Endothelial cell of umbilical vein (primary cell): Measurements from ENCODE around the gene TMEM121. TPM values are rescaled to one million over a fixed set of nuclear protein-coding genes. Genes with fewer than 3 reads are reported as not detected.
"Not testable (repeated sequence)": the region's sequence is repeated elsewhere in the genome, so short reads cannot be mapped to it uniquely, and the experiment has no call there.

Experiments used
- BruUV-seq: library from RNA; stranded (reverse); fragments of 400-500 nt; replicated peaks from 2 replicates; lab custom pipeline; 2021; lab: Mats Ljungman, UMichigan
- CTCF ChIA-PET: fragments of 300-600, 350-600 bp; sonication (Branson Sonifier 250); formaldehyde crosslinking; loops from one replicate; lab custom pipeline; 2021; ENCODE audit warnings: antibody characterized with exemption, inconsistent platforms; lab: Charles Lee
- POLR2A ChIA-PET: fragments of 300-600, 350-600 bp; sonication (Branson Sonifier 250); formaldehyde crosslinking; loops from one replicate; lab custom pipeline; 2021; ENCODE audit warnings: antibody characterized with exemption, inconsistent platforms; lab: Charles Lee
- DNase-seq: peaks from one replicate; pipeline ENCODE4 v3.0.0-alpha.2; 2011; ENCODE audit warnings: low read depth, low spot score
- FAIRE-seq: peaks from 2 replicates; lab custom pipeline; 2011; peaks lifted over from hg19 to GRCh38; lab: Jason Lieb, UNC
- H2AFZ ChIP-seq: 2 replicates; pipeline ENCODE4 v1.6.0; 2012; ENCODE audit warnings: low read depth, low read length, control low read depth, inconsistent platforms
- H3K27ac ChIP-seq: 2 replicates; pipeline ENCODE4 v1.5.1; 2011; ENCODE audit warnings: low read depth, mild to moderate bottlenecking, control low read depth, low read length, moderate library complexity; ENCODE audit not compliant: insufficient read depth
- H3K27me3 ChIP-seq, 2 experiments: 2 replicates each; pipeline versions ENCODE4 v1.6.0 to v1.6.1; 2011; ENCODE audit warnings: low read length in 2 of 2, mixed read lengths in 1 of 2; ENCODE audit not compliant: control insufficient read depth in 2 of 2, insufficient read depth in 2 of 2
- H3K36me3 ChIP-seq, 2 experiments: 2 replicates in 1 of 2; 3 replicates in 1 of 2; pipeline ENCODE4 v1.5.1; 2011; ENCODE audit warnings: low read length in 2 of 2, mild to moderate bottlenecking in 1 of 2, moderate library complexity in 1 of 2; ENCODE audit not compliant: control insufficient read depth in 2 of 2, insufficient read depth in 2 of 2; ENCODE audit errors: extremely low read depth in 1 of 2
- H3K4me1 ChIP-seq: 3 replicates; pipeline ENCODE4 v1.5.1; 2011; ENCODE audit warnings: mild to moderate bottlenecking, low read length; ENCODE audit not compliant: control insufficient read depth, insufficient read depth; ENCODE audit errors: extremely low read depth
- H3K4me2 ChIP-seq: 2 replicates; pipeline ENCODE4 v1.6.1; 2011; ENCODE audit warnings: low read length, control low read depth, mixed read lengths; ENCODE audit not compliant: insufficient read depth
- H3K4me3 ChIP-seq, 3 experiments: fragments of 200-600 bp in 1 of 3; sonication (generic), shearing (Covaris generic) in 1 of 3; replicated peaks in 1 of 3; 2 replicates each; pipeline ENCODE4 v1.5.1; 2011 to 2016; ENCODE audit warnings: control low read depth in 3 of 3, low read length in 3 of 3, mild to moderate bottlenecking in 2 of 3, inconsistent platforms in 1 of 3, low read depth in 1 of 3, moderate library complexity in 1 of 3; ENCODE audit not compliant: insufficient read depth in 1 of 3
- H3K79me2 ChIP-seq: 2 replicates; pipeline ENCODE4 v1.6.0; 2012; ENCODE audit warnings: low read length, inconsistent platforms; ENCODE audit not compliant: control insufficient read depth, insufficient read depth
- H3K9ac ChIP-seq: replicated peaks from 2 replicates; pipeline ENCODE3; 2011; ENCODE audit warnings: low read length, control low read depth; ENCODE audit not compliant: insufficient read depth; ENCODE audit errors: extremely low read depth
- H3K9me1 ChIP-seq: replicated peaks from 3 replicates; pipeline ENCODE4 v1.6.0; 2011; ENCODE audit warnings: mild to moderate bottlenecking, low read length; ENCODE audit not compliant: control insufficient read depth, insufficient read depth; ENCODE audit errors: extremely low read depth
- H3K9me3 ChIP-seq: replicated peaks from 2 replicates; pipeline ENCODE4 v1.5.1; 2012; ENCODE audit warnings: low read length, inconsistent platforms; ENCODE audit not compliant: control insufficient read depth, insufficient read depth
- H4K20me1 ChIP-seq: replicated peaks from 2 replicates; pipeline ENCODE3; 2011; ENCODE audit warnings: mild to moderate bottlenecking, low read length; ENCODE audit not compliant: control insufficient read depth, insufficient read depth; ENCODE audit errors: extremely low read depth
- CTCF ChIP-seq, 2 donors: IDR thresholded peaks; 1 replicate in 1 of 2; 2 replicates in 1 of 2; pipeline ENCODE4 v1.5.1; 2011; ENCODE audit warnings: low read length in 2 of 2, mild to moderate bottlenecking in 2 of 2, moderate library complexity in 2 of 2, control low read depth in 1 of 2, inconsistent platforms in 1 of 2, low read depth in 1 of 2; ENCODE audit not compliant: insufficient read depth in 1 of 2; ENCODE audit errors: extremely low read depth in 1 of 2
- EZH2 ChIP-seq: IDR thresholded peaks from 2 replicates; pipeline ENCODE4 v1.6.1; 2012; ENCODE audit warnings: borderline replicate concordance, low read depth, mild to moderate bottlenecking, moderate library complexity, low read length, inconsistent platforms; ENCODE audit not compliant: severe bottlenecking
- FOS ChIP-seq: IDR thresholded peaks from 2 replicates; pipeline ENCODE4 v1.6.1; 2011; ENCODE audit warnings: mild to moderate bottlenecking, low read length, moderate library complexity, borderline replicate concordance; ENCODE audit not compliant: insufficient read depth
- GATA2 ChIP-seq: IDR thresholded peaks from 2 replicates; pipeline ENCODE4 v1.7.0; 2011; ENCODE audit warnings: low read depth, mild to moderate bottlenecking, moderate library complexity, mixed read lengths, low read length; ENCODE audit not compliant: insufficient read length, insufficient read depth
- JUN ChIP-seq: IDR thresholded peaks from 2 replicates; pipeline ENCODE4 v1.6.1; 2011; ENCODE audit warnings: borderline replicate concordance, low read depth; ENCODE audit not compliant: insufficient read length, insufficient read depth
- MAX ChIP-seq: IDR thresholded peaks from 2 replicates; pipeline ENCODE4 v1.6.1; 2011; ENCODE audit not compliant: insufficient read depth, insufficient read length
- MYC ChIP-seq: IDR thresholded peaks from one replicate; pipeline ENCODE4 v1.6.1; 2011; ENCODE audit warnings: mild to moderate bottlenecking, low read depth, low read length
- POLR2A ChIP-seq: IDR thresholded peaks from 2 replicates; pipeline ENCODE4 v1.6.1; 2012; ENCODE audit warnings: low read depth, mild to moderate bottlenecking, control low read depth, low read length
- POLR2AphosphoS5 ChIP-seq: IDR thresholded peaks from 2 replicates; pipeline ENCODE4 v1.6.1; 2012; ENCODE audit warnings: low read depth, mild to moderate bottlenecking, control low read depth, low read length, moderate library complexity; ENCODE audit not compliant: insufficient read depth
- dilution Hi-C: fragments of 300-500 bp; cut with MboI; formaldehyde crosslinking; loops from one replicate; pipeline ENCODE4 v1.15.0; 2019; ENCODE audit warnings: low sequenced_read_pairs; ENCODE audit not compliant: extremely low pct_ligation_motif_present
- intact Hi-C: fragments of 100-400 bp; cut with micrococcal nuclease; formaldehyde crosslinking; loops from one replicate; pipeline ENCODE4 v1.10.0; 2022
- polyA plus RNA-seq, 4 experiments: library from polyadenylated mRNA; depleted of rRNA in 3 of 4; stranded (reverse) in 3 of 4; unstranded in 1 of 4; fragments of >200 nt; gene quantifications; 2 replicates each; pipeline versions ENCODE4 v1.2.1 to v1.2.3, GENCODE V29; 2011 to 2012; ENCODE audit warnings: missing spikeins in 1 of 4
- total RNA-seq: library from RNA; stranded (reverse); gene quantifications from 2 replicates; pipeline ENCODE4 v1.2.3, GENCODE V29; 2021

The TMEM121 gene
- total and polyA plus RNA-seq, 2 donors (not counting 3 experiments of a cell fraction or from before 2014, with no cell fraction given): 4.8 to 7.7 TPM

- BruUV-seq: no TSS peak
- ChIA-PET CTCF (no interaction called here), POLR2A (no interaction called here)
- Histone ChIP-seq H3K4me3 (no peak overlapping the region), H3K9me1 (no peaks in the 10 kb centered on the region), H3K27me3 (no peaks in the 10 kb centered on the region), H3K9ac (no peak overlapping the region), H2AFZ (no peak overlapping the region), H3K4me1 (no peaks in the 10 kb centered on the region), H3K79me2 (no peaks in the 10 kb centered on the region), H3K4me2 (no peak overlapping the region), H3K9me3 (no peaks in the 10 kb centered on the region), H3K27ac (no peak overlapping the region), H4K20me1 (no peaks in the 10 kb centered on the region), H3K36me3 (no peaks in the 10 kb centered on the region)
- dilution Hi-C loops (no loop called here), intact Hi-C loops (no loop called here)
- DNase-seq (no peak), FAIRE-seq (no peak)
- TF ChIP-seq POLR2A (no peak), CTCF (IDR thresholded peaks at IDR 0.05; ENCODE audit: extremely low read depth in 1 of 2, insufficient read depth in 1 of 2, low read depth in 1 of 2, low read length in 2 of 2) (no peak), JUN (no peak), POLR2AphosphoS5 (no peak), MYC (no peak), EZH2 (no peak), MAX (no peak), GATA2 (no peak), FOS (no peak)
These were observed 44.1 kb downstream of the TMEM121 start for GRCh38 chr14:105570482-105570881.

- H2AFZ ChIP-seq, BruUV-seq, dilution Hi-C loops, H3K4me2 ChIP-seq, intact Hi-C loops, POLR2A ChIA-PET, H3K9ac ChIP-seq, H3K9me3 ChIP-seq, H3K4me3 ChIP-seq, H3K27ac ChIP-seq, H3K36me3 ChIP-seq, FAIRE-seq, CTCF ChIA-PET, DNase-seq, H3K27me3 ChIP-seq, H4K20me1 ChIP-seq, H3K79me2 ChIP-seq, H3K9me1 ChIP-seq, H3K4me1 ChIP-seq: not testable (repeated sequence)
These were observed 45.0 kb downstream of the TMEM121 start for GRCh38 chr14:105571181-105571951.

- H3K27ac ChIP-seq, H4K20me1 ChIP-seq, H3K9me1 ChIP-seq, H3K36me3 ChIP-seq, H3K27me3 ChIP-seq, POLR2A ChIA-PET, H3K9ac ChIP-seq, BruUV-seq, FAIRE-seq, H3K4me1 ChIP-seq, intact Hi-C loops, H3K79me2 ChIP-seq, H3K4me2 ChIP-seq, H2AFZ ChIP-seq, DNase-seq, CTCF ChIA-PET, dilution Hi-C loops, H3K9me3 ChIP-seq, H3K4me3 ChIP-seq: not testable (repeated sequence)
These were observed 45.7 kb downstream of the TMEM121 start for GRCh38 chr14:105572063-105572462.
